H9 (cell line): ENCODE measurements around the gene SLCO2A1. TPM values are rescaled to one million over a fixed set of nuclear protein-coding genes. Genes with fewer than 3 reads are reported as not detected.

Experiments
- DNase-seq: peaks from one replicate; pipeline ENCODE4 v3.0.0-alpha.2; 2017
- H2AFZ ChIP-seq: one replicate; pipeline ENCODE4 v1.6.1; 2013; ENCODE audit warnings: mild to moderate bottlenecking, low read length, control low read depth, moderate library complexity
- H2AK5ac ChIP-seq: 2 replicates; pipeline ENCODE4 v1.6.1; 2013; ENCODE audit warnings: low read length, control low read depth, mixed read lengths; ENCODE audit not compliant: insufficient read length
- H2BK120ac ChIP-seq: one replicate; pipeline ENCODE4 v1.6.1; 2013; ENCODE audit warnings: low read depth, mild to moderate bottlenecking, low read length, control low read depth, inconsistent platforms; ENCODE audit not compliant: poor library complexity, severe bottlenecking
- H2BK12ac ChIP-seq: 2 replicates; pipeline ENCODE4 v1.6.1; 2013; ENCODE audit warnings: low read length, control low read depth, mixed read lengths, low read depth; ENCODE audit not compliant: insufficient read length
- H2BK15ac ChIP-seq: 2 replicates; pipeline ENCODE4 v1.6.1; 2013; ENCODE audit warnings: low read depth, low read length, control low read depth
- H2BK20ac ChIP-seq: one replicate; pipeline ENCODE4 v1.6.1; 2013; ENCODE audit warnings: low read depth, mild to moderate bottlenecking, low read length, control low read depth, inconsistent platforms; ENCODE audit not compliant: poor library complexity, severe bottlenecking
- H2BK5ac ChIP-seq: 2 replicates; pipeline ENCODE4 v1.6.1; 2013; ENCODE audit warnings: low read length, control low read depth, mixed read lengths; ENCODE audit not compliant: insufficient read length
- H3K14ac ChIP-seq: 2 replicates; pipeline ENCODE4 v1.6.1; 2013; ENCODE audit warnings: low read length, control low read depth; ENCODE audit not compliant: insufficient read depth
- H3K18ac ChIP-seq: 2 replicates; pipeline ENCODE4 v1.6.1; 2013; ENCODE audit warnings: low read depth, mild to moderate bottlenecking, mixed read lengths, low read length, control low read depth; ENCODE audit not compliant: insufficient read length
- H3K23ac ChIP-seq: 2 replicates; pipeline ENCODE4 v1.6.1; 2013; ENCODE audit warnings: low read length, control low read depth, mixed read lengths, low read depth; ENCODE audit not compliant: insufficient read length
- H3K23me2 ChIP-seq: 2 replicates; pipeline ENCODE4 v1.6.1; 2013; ENCODE audit warnings: low read depth, mild to moderate bottlenecking, mixed read lengths, low read length, control low read depth; ENCODE audit not compliant: insufficient read length, poor library complexity, severe bottlenecking
- H3K27ac ChIP-seq: 2 replicates; pipeline ENCODE4 v1.5.1; 2013; ENCODE audit warnings: low read length, control low read depth, mixed read lengths, low read depth; ENCODE audit not compliant: insufficient read length
- H3K27me3 ChIP-seq: 2 replicates; pipeline ENCODE4 v1.6.1; 2013; ENCODE audit warnings: low read length, control low read depth, inconsistent platforms; ENCODE audit not compliant: insufficient read depth
- H3K4ac ChIP-seq: 2 replicates; pipeline ENCODE4 v1.6.1; 2013; ENCODE audit warnings: low read depth, mild to moderate bottlenecking, control low read depth, inconsistent platforms, low read length, moderate library complexity
- H3K4me1 ChIP-seq: 2 replicates; pipeline ENCODE4 v1.6.1; 2013; ENCODE audit warnings: low read length, control low read depth, inconsistent platforms; ENCODE audit not compliant: insufficient read depth
- H3K4me2 ChIP-seq: 2 replicates; pipeline ENCODE4 v1.6.1; 2013; ENCODE audit warnings: low read length, control low read depth, mixed read lengths; ENCODE audit not compliant: insufficient read length, insufficient read depth
- H3K56ac ChIP-seq: 2 replicates; pipeline ENCODE4 v1.6.1; 2013; ENCODE audit warnings: low read depth, mild to moderate bottlenecking, mixed read lengths, low read length, control low read depth; ENCODE audit not compliant: insufficient read length
- H3K79me1 ChIP-seq: 2 replicates; pipeline ENCODE4 v1.6.1; 2013; ENCODE audit warnings: low read depth, mild to moderate bottlenecking, moderate library complexity, low read length, control low read depth, inconsistent platforms; ENCODE audit not compliant: insufficient read depth, poor library complexity, severe bottlenecking
- H3K79me2 ChIP-seq: 2 replicates; pipeline ENCODE4 v1.6.1; 2013; ENCODE audit warnings: low read length, control low read depth, inconsistent platforms; ENCODE audit not compliant: insufficient read depth
- H3K9ac ChIP-seq: 2 replicates; pipeline ENCODE4 v1.6.1; 2013; ENCODE audit warnings: low read length, control low read depth, mixed read lengths; ENCODE audit not compliant: insufficient read length; ENCODE audit errors: extremely low read depth
- H3K9me3 ChIP-seq: one replicate; pipeline ENCODE4 v1.6.1; 2013; ENCODE audit warnings: low read depth, low read length, inconsistent platforms; ENCODE audit not compliant: control insufficient read depth
- H3T11ph ChIP-seq: one replicate; pipeline ENCODE4 v1.6.1; 2013; ENCODE audit warnings: mild to moderate bottlenecking, low read length, control low read depth, inconsistent platforms
- H4K20me1 ChIP-seq: one replicate; pipeline ENCODE4 v1.6.1; 2013; ENCODE audit not compliant: control insufficient read depth, insufficient read length, insufficient read depth
- H4K5ac ChIP-seq: 2 replicates; pipeline ENCODE4 v1.6.1; 2013; ENCODE audit warnings: low read depth, mild to moderate bottlenecking, mixed read lengths, low read length, control low read depth; ENCODE audit not compliant: insufficient read length
- H4K8ac ChIP-seq: replicated peaks from 2 replicates; pipeline ENCODE4 v1.6.1; 2013; ENCODE audit warnings: low read length, control low read depth, mixed read lengths, low read depth; ENCODE audit not compliant: insufficient read length
- H4K91ac ChIP-seq: 2 replicates; pipeline ENCODE4 v1.6.1; 2013; ENCODE audit warnings: low read depth, mild to moderate bottlenecking, moderate library complexity, mixed read lengths, low read length, control low read depth; ENCODE audit not compliant: insufficient read length
- H3K27ac Mint-ChIP-seq, 3 experiments: 2 replicates in 2 of 3; 3 replicates in 1 of 3; pipeline ENCODE4 v1.8.0; 2020 to 2021; ENCODE audit warnings: mixed read lengths in 3 of 3, mild to moderate bottlenecking in 1 of 3, moderate library complexity in 1 of 3
- H3K27me3 Mint-ChIP-seq: 2 replicates; pipeline ENCODE4 v1.8.0; 2021; ENCODE audit warnings: low read depth, mild to moderate bottlenecking, moderate library complexity, mixed read lengths
- H3K36me3 Mint-ChIP-seq, 3 experiments: 2 replicates in 2 of 3; 3 replicates in 1 of 3; pipeline ENCODE4 v1.8.0; 2020 to 2021; ENCODE audit warnings: low read depth in 3 of 3, mixed read lengths in 3 of 3; ENCODE audit not compliant: insufficient read depth in 1 of 3
- H3K4me1 Mint-ChIP-seq, 2 experiments: 2 replicates each; pipeline ENCODE4 v1.8.0; 2020; ENCODE audit warnings: mixed read lengths in 2 of 2
- H3K4me3 Mint-ChIP-seq, 2 experiments: 2 replicates in 1 of 2; 3 replicates in 1 of 2; pipeline ENCODE4 v1.8.0; 2020 to 2021; ENCODE audit warnings: mild to moderate bottlenecking in 2 of 2, mixed read lengths in 2 of 2, moderate library complexity in 1 of 2
- H3K9me3 Mint-ChIP-seq, 2 experiments: 2 replicates in 1 of 2; 3 replicates in 1 of 2; pipeline ENCODE4 v1.8.0; 2020; ENCODE audit warnings: mild to moderate bottlenecking in 2 of 2, mixed read lengths in 2 of 2, moderate library complexity in 1 of 2
- CTCF ChIP-seq: fragments of 200-600 bp; sonication (generic); conservative IDR thresholded peaks from 3 replicates; pipeline ENCODE4 v1.8.0; 2021; ENCODE audit warnings: antibody characterized with exemption, mild to moderate bottlenecking
- WGBS: extraction: QIAGEN DNeasy Blood & Tissue Kit; methylation state at CpG from one replicate; pipeline ENCODE4 v1.1.7; 2013; ENCODE audit warnings: missing lambda C conversion rate, low lambda C conversion rate, mixed read lengths; ENCODE audit not compliant: insufficient read length; ENCODE audit errors: extremely low coverage; 5-methylcytosine and 5-hydroxymethylcytosine counted together
- total RNA-seq: library from RNA; stranded (reverse); gene quantifications from 2 replicates; pipeline ENCODE4 v1.2.1, GENCODE V29; 2021

SLCO2A1 gene
- total RNA-seq, 1 experiment from 2014 or later = 0.98 TPM

- Histone ChIP-seq H4K20me1 (no peaks in the 10 kb centered on the region), H4K5ac (no peak overlapping the region), H3K27ac (no peak overlapping the region), H3K18ac (no peak overlapping the region), H2AK5ac (no peak overlapping the region), H3K4me1 (peaks cover 3% of the 10 kb centered on the region; the same call in 1 of the 2 replicates), H2AFZ (no peak overlapping the region), H3K56ac (no peak overlapping the region), H3K23ac (no peak overlapping the region), H3K4ac (no peak overlapping the region), H3K9me3 (no peaks in the 10 kb centered on the region), H3K27me3 (no peaks in the 10 kb centered on the region), H3K79me2 (no peaks in the 10 kb centered on the region), H2BK120ac (no peak overlapping the region), H2BK5ac (no peak overlapping the region), H3K14ac (no peak overlapping the region), H4K8ac (no peak overlapping the region), H3K23me2 (no peaks in the 10 kb centered on the region), H4K91ac (no peak overlapping the region), H3T11ph (no peak overlapping the region), H2BK20ac (no peak overlapping the region), H3K9ac (no peak overlapping the region), H3K79me1 (no peaks in the 10 kb centered on the region), H3K4me2 (no peak overlapping the region), H2BK12ac (no peak overlapping the region), H2BK15ac (no peak overlapping the region)
- H3K27me3 Mint-ChIP-seq = peaks cover 7% of the 10 kb centered on the region
- H3K4me3 Mint-ChIP-seq = no peak overlapping the region
- no peak for TF ChIP-seq CTCF
- H3K27ac Mint-ChIP-seq = no peak overlapping the region
- no peaks in the 10 kb centered on the region for H3K36me3 Mint-ChIP-seq
- no peaks in the 10 kb centered on the region for H3K9me3 Mint-ChIP-seq
- H3K4me1 Mint-ChIP-seq = peaks cover 5 to 14% of the 10 kb centered on the region in 2 experiments; a peak in 3 of 4 replicates
- no CpG with 5 or more reads among the region's 3 CpGs for WGBS
- DNase-seq = no peak
These were observed 29.4 kb upstream of the SLCO2A1 start for GRCh38 chr3:134059035-134059601.
